A549 (cell line): ENCODE measurements around the gene RYR1. TPM values are rescaled to one million over a fixed set of nuclear protein-coding genes. Genes with fewer than 3 reads are reported as not detected.
"Not testable (repeated sequence)": the region's sequence is repeated elsewhere in the genome, so short reads cannot be mapped to it uniquely, and the experiment has no call there.

Source experiments
- ATAC-seq, 2 experiments: fragments of 200-7000 bp in 1 of 2; fragments of >200 bp in 1 of 2; cut with Nextera tagmentation in 1 of 2; cut with Tn5 transposase in 1 of 2; 3 replicates each; pipeline versions ENCODE4 v1.8.0 to v1.9.1; 2018 to 2020; ENCODE audit warnings: mild to moderate bottlenecking in 1 of 2, moderate library complexity in 1 of 2
- CTCF ChIA-PET: fragments of 300-600 bp; sonication (Branson Sonifier 250); formaldehyde crosslinking; extraction: SDS; loops from one replicate; lab custom pipeline; 2021; ENCODE audit warnings: antibody characterized with exemption, inconsistent platforms; lab: Yijun Ruan, JAX
- POLR2A ChIA-PET: fragments of 350-600 bp; formaldehyde crosslinking; extraction: SDS; loops from one replicate; lab custom pipeline; 2021; ENCODE audit warnings: antibody characterized with exemption, inconsistent platforms; lab: Yijun Ruan, JAX
- DNase-seq, 2 experiments: peaks; one replicate each; pipeline versions ENCODE4 v3.0.0 to v3.0.0-alpha.2; 2011 to 2016; ENCODE audit warnings: low read depth in 1 of 2, low spot score in 1 of 2
- FAIRE-seq: peaks from 2 replicates; lab custom pipeline; 2011; peaks lifted over from hg19 to GRCh38; lab: Jason Lieb, UNC
- H3K27ac ChIP-seq, 2 experiments: fragments of >200 bp; sonication (Bioruptor Twin); formaldehyde crosslinking; 3 replicates each; pipeline ENCODE4 v1.5.1; 2016 to 2017
- H3K4me1 ChIP-seq: fragments of >200 bp; sonication (Bioruptor Twin); formaldehyde crosslinking; 3 replicates; pipeline ENCODE4 v1.6.1; 2016
- H3K4me2 ChIP-seq: fragments of >200 bp; sonication (Bioruptor Twin); formaldehyde crosslinking; 3 replicates; pipeline ENCODE4 v1.6.1; 2016
- H3K4me3 ChIP-seq: fragments of >200 bp; sonication (Bioruptor Twin); formaldehyde crosslinking; 3 replicates; pipeline ENCODE4 v1.5.1; 2016
- H3K9me3 ChIP-seq: fragments of >200 bp; sonication (Bioruptor Twin); formaldehyde crosslinking; 3 replicates; pipeline ENCODE4 v1.6.1; 2016
- EHF ChIP-seq: fragments of 250-450 bp; sonication (Bioruptor Pico); IDR thresholded peaks from 2 replicates; pipeline ENCODE4 v1.5.0; 2020; ENCODE audit warnings: mild to moderate bottlenecking
- FOSB ChIP-seq: fragments of 250-450 bp; sonication (Bioruptor Pico); IDR thresholded peaks from 2 replicates; pipeline ENCODE4 v1.5.0; 2020; ENCODE audit warnings: mild to moderate bottlenecking, moderate library complexity
- FOSL2 ChIP-seq, 2 experiments: fragments of 450-650 bp in 1 of 2; fragments of >200 bp in 1 of 2; sonication (Bioruptor Twin) in 1 of 2; formaldehyde crosslinking; IDR thresholded peaks; 2 replicates each; pipeline versions ENCODE4 v1.5.0 to v1.6.1; 2016 to 2020; ENCODE audit warnings: mild to moderate bottlenecking in 1 of 2, moderate library complexity in 1 of 2
- FOXS1 ChIP-seq: fragments of 250-450 bp; sonication (Bioruptor Pico); IDR thresholded peaks from 2 replicates; pipeline ENCODE4 v1.5.0; 2020; ENCODE audit warnings: mild to moderate bottlenecking, moderate library complexity
- HEYL ChIP-seq: fragments of 250-450 bp; sonication (Bioruptor Pico); IDR thresholded peaks from 2 replicates; pipeline ENCODE4 v1.8.0; 2021; ENCODE audit warnings: mild to moderate bottlenecking, moderate library complexity
- HOXA7 ChIP-seq: fragments of 250-450 bp; sonication (Bioruptor Pico); IDR thresholded peaks from 2 replicates; pipeline ENCODE4 v1.5.0; 2020; ENCODE audit warnings: mild to moderate bottlenecking, moderate library complexity
- HOXB13 ChIP-seq: fragments of 250-450 bp; sonication (Bioruptor Pico); IDR thresholded peaks from 2 replicates; pipeline ENCODE4 v1.5.0; 2020; ENCODE audit warnings: low read depth, mild to moderate bottlenecking, moderate library complexity
- HOXB5 ChIP-seq: fragments of 250-450 bp; sonication (Bioruptor Pico); IDR thresholded peaks from 2 replicates; pipeline ENCODE4 v1.5.0; 2020; ENCODE audit warnings: mild to moderate bottlenecking, moderate library complexity
- JUN ChIP-seq, 2 experiments: fragments of >200 bp; sonication (Bioruptor Twin); formaldehyde crosslinking; IDR thresholded peaks; 2 replicates in 1 of 2; 3 replicates in 1 of 2; pipeline ENCODE4 v1.6.1; 2016 to 2017
- MYC ChIP-seq: IDR thresholded peaks from 2 replicates; pipeline ENCODE4 v1.6.1; 2012; ENCODE audit warnings: mild to moderate bottlenecking, inconsistent platforms, low read length, improper control_type of control experiment, borderline replicate concordance
- NPAS2 ChIP-seq: fragments of 250-450 bp; sonication (Bioruptor Pico); IDR thresholded peaks from 2 replicates; pipeline ENCODE4 v1.8.0; 2022; ENCODE audit warnings: mild to moderate bottlenecking, moderate library complexity, borderline replicate concordance
- RARB ChIP-seq: fragments of 250-450 bp; sonication (Bioruptor Pico); IDR thresholded peaks from 2 replicates; pipeline ENCODE4 v1.8.0; 2021; ENCODE audit warnings: mild to moderate bottlenecking, moderate library complexity
- TFCP2L1 ChIP-seq: fragments of 250-450 bp; sonication (Bioruptor Pico); IDR thresholded peaks from 2 replicates; pipeline ENCODE4 v1.5.0; 2021; ENCODE audit warnings: mild to moderate bottlenecking
- TP53 ChIP-seq: fragments of 250-450 bp; sonication (Bioruptor Pico); IDR thresholded peaks from 2 replicates; pipeline ENCODE4 v1.5.0; 2021; ENCODE audit warnings: mild to moderate bottlenecking, moderate library complexity
- ZNF302 ChIP-seq: fragments of 250-450 bp; sonication (Bioruptor Pico); IDR thresholded peaks from 2 replicates; pipeline ENCODE4 v1.9.0; 2021; ENCODE audit warnings: inconsistent platforms, mild to moderate bottlenecking, moderate library complexity
- ZSCAN20 ChIP-seq: fragments of 250-450 bp; sonication (Bioruptor Pico); IDR thresholded peaks from 2 replicates; pipeline ENCODE4 v1.8.0; 2022; ENCODE audit warnings: mild to moderate bottlenecking, moderate library complexity
- WGBS: methylation state at CpG from one replicate; pipeline ENCODE4 v1.1.6; 2017; ENCODE audit errors: missing lambda C conversion rate; 5-methylcytosine and 5-hydroxymethylcytosine counted together
- polyA plus RNA-seq, 4 experiments: library from polyadenylated mRNA; depleted of rRNA in 3 of 4; stranded (reverse); fragments of >200 nt; fragmentation: RNase III in 1 of 4; extraction: RNeasy Plus Mini Kit Qiagen cat#74134 plus additional on column Dnase treatment in 1 of 4; gene quantifications; 2 replicates in 3 of 4; 3 replicates in 1 of 4; pipeline ENCODE4 v1.2.3, GENCODE V29; 2011 to 2017
- TF ChIP-seq, protein P1 (sequence below): IDR thresholded peaks from 2 replicates; pipeline ENCODE4 v1.6.1; 2012
- TF ChIP-seq, protein P2 (sequence below): fragments of 450-650 bp; IDR thresholded peaks from 2 replicates; pipeline ENCODE4 v1.6.1; 2014; ENCODE audit warnings: antibody characterized with exemption
- TF ChIP-seq, protein P3 (sequence below): fragments of 250-450 bp; sonication (Bioruptor Pico); IDR thresholded peaks from 2 replicates; pipeline ENCODE4 v1.5.0; 2021; ENCODE audit warnings: mild to moderate bottlenecking, moderate library complexity, borderline replicate concordance
- TF ChIP-seq, protein P4 (sequence below): fragments of 250-450 bp; sonication (Bioruptor Pico); IDR thresholded peaks from 2 replicates; pipeline ENCODE4 v1.5.0; 2020; ENCODE audit warnings: low read depth, mild to moderate bottlenecking, moderate library complexity

Gene RYR1
- polyA plus RNA-seq, 2 of the 4 experiments (the other 2 are of a cell fraction): 1.4 to 3.1 TPM

DNA sequence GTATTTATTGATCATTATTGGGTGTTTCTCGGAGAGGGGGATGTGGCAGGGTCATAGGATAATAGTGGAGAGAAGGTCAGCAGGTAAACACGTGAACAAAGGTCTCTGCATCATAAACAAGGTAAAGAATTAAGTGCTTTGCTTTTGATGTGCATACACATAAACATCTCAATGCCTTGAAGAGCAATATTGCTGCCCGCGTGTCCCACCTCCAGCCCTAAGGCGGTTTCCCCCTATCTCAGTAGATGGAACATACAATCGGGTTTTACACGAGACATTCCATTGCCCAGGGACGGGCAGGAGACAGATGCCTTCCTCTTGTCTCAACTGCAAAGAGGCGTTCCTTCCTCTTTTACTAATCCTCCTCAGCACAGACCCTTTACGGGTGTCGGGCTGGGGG, 197.8 kb downstream of the RYR1 start:
- DNase-seq, ATAC-seq, POLR2A ChIA-PET, H3K9me3 ChIP-seq, FAIRE-seq, H3K4me3 ChIP-seq, CTCF ChIA-PET: not testable (repeated sequence)
- peak; percentile 35; the same call in 1 of the 2 replicates for TF ChIP-seq HEYL (CRISPR knock-in tag)
- peak; percentile 54; the same call in 1 of the 2 replicates for TF ChIP-seq ZNF302 (CRISPR knock-in tag)
- Histone ChIP-seq H3K4me1 (peaks cover 50% of the 10 kb centered on the region), H3K27ac (peak overlapping the region; percentile 63 to 81), H3K4me2 (peak overlapping the region; percentile 69)
- WGBS: 6% methylated on average over 11 of the region's 11 CpGs

DNA sequence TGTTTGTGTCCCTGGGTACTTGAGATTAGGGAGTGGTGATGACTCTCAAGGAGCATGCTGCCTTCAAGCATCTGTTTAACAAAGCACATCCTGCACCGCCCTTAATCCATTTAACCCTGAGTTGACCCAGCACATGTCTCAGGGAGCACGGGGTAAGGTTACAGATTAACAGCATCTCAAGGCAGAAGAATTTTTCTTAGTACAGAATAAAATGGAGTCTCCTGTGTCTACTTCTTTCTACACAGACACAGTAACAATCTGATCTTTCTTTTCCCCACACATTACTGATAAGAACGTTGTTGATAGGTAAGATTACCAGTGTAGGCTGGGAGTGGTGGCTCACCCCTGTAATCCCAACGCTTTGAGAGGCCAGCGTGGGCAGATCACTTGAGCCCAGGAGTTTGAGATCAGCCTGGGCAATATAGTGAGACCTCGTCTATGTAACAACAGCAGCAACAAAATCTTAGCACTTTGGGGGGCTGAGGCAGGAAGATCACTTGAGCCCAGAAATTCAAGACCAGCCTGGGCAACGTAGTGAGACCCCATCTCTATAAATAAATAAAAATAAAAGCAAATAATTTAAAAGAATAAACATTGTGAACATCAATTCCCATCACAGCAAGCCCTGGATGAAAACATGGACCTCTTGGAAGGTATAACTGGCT, 198.5 kb downstream of the RYR1 start:
- Histone ChIP-seq H3K4me1 (peaks cover 57% of the 10 kb centered on the region), H3K27ac (peak overlapping the region; percentile 63 to 81), H3K4me2 (peak overlapping the region; percentile 69)
- H3K9me3 ChIP-seq; H3K4me3 ChIP-seq; TF ChIP-seq FOSL2 (IDR thresholded peaks at IDR 0.05): not testable (repeated sequence)
- TF ChIP-seq, protein P1, sequence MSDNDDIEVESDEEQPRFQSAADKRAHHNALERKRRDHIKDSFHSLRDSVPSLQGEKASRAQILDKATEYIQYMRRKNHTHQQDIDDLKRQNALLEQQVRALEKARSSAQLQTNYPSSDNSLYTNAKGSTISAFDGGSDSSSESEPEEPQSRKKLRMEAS: peak; percentile 94
- TF ChIP-seq, protein P2, sequence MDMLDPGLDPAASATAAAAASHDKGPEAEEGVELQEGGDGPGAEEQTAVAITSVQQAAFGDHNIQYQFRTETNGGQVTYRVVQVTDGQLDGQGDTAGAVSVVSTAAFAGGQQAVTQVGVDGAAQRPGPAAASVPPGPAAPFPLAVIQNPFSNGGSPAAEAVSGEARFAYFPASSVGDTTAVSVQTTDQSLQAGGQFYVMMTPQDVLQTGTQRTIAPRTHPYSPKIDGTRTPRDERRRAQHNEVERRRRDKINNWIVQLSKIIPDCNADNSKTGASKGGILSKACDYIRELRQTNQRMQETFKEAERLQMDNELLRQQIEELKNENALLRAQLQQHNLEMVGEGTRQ: peak; percentile 62
- TF ChIP-seq FOSB (CRISPR knock-in tag) (peak; percentile 96), TFCP2L1 (CRISPR knock-in tag) (peak; percentile 91), RARB (CRISPR knock-in tag) (peak; percentile 90), HOXB13 (CRISPR knock-in tag) (peak; percentile 100), NPAS2 (CRISPR knock-in tag) (peak; percentile 84; the same call in 1 of the 2 replicates), TP53 (peak; percentile 96), HOXA7 (CRISPR knock-in tag) (peak; percentile 96), FOSL2 (CRISPR knock-in tag; IDR thresholded peaks at IDR 0.05) (peak; percentile 63), EHF (CRISPR knock-in tag) (peak; percentile 100), JUN (IDR thresholded peaks at IDR 0.05) (peak in 1 of 2 experiments; percentile 27; a peak in 1 of 5 replicates), HEYL (CRISPR knock-in tag) (peak; percentile 99), ZNF302 (CRISPR knock-in tag) (peak; percentile 99), HOXB5 (CRISPR knock-in tag) (peak; percentile 99), MYC (peak; percentile 68; the same call in 1 of the 2 replicates), ZSCAN20 (peak; percentile 99), FOXS1 (CRISPR knock-in tag) (peak; percentile 99)
- TF ChIP-seq, protein P3, sequence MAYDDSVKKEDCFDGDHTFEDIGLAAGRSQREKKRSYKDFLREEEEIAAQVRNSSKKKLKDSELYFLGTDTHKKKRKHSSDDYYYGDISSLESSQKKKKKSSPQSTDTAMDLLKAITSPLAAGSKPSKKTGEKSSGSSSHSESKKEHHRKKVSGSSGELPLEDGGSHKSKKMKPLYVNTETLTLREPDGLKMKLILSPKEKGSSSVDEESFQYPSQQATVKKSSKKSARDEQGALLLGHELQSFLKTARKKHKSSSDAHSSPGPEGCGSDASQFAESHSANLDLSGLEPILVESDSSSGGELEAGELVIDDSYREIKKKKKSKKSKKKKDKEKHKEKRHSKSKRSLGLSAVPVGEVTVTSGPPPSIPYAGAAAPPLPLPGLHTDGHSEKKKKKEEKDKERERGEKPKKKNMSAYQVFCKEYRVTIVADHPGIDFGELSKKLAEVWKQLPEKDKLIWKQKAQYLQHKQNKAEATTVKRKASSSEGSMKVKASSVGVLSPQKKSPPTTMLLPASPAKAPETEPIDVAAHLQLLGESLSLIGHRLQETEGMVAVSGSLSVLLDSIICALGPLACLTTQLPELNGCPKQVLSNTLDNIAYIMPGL (CRISPR knock-in tag): peak; percentile 92
- TF ChIP-seq, protein P4, sequence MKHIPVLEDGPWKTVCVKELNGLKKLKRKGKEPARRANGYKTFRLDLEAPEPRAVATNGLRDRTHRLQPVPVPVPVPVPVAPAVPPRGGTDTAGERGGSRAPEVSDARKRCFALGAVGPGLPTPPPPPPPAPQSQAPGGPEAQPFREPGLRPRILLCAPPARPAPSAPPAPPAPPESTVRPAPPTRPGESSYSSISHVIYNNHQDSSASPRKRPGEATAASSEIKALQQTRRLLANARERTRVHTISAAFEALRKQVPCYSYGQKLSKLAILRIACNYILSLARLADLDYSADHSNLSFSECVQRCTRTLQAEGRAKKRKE (CRISPR knock-in tag): peak; percentile 98
- peak in 1 of 2 experiments; percentile 21; a peak in 3 of 6 replicates for ATAC-seq
- ChIA-PET CTCF (interaction anchor here (3.7 to 11.7 kb wide), 6 partner anchors 12 to 226 kb away, joined by 21 to 172 read pairs (median 142); partner anchors contain the start of genes ACTN4, EIF3K, FAM98C and MAP4K1), POLR2A (interaction anchor here (0.8 kb wide), 1 partner anchor 227 kb away, joined by 3 read pairs; no protein-coding TSS in a partner anchor)
- FAIRE-seq: peak; percentile 92
- WGBS: 36% methylated on average over 7 of the region's 7 CpGs
- peak in 1 of 2 experiments; percentile 93 for DNase-seq
